WI38 (cell line): ENCODE measurements around the gene USP5.
A peak's percentile ranks its signal among the peaks of the same experiment; 100 is the strongest.
"Not testable (repeated sequence)": the region's sequence is repeated elsewhere in the genome, so short reads cannot be mapped to it uniquely, and the experiment has no call there.

Source experiments
- H3K4me3 ChIP-seq: 2 replicates; pipeline ENCODE4 v1.5.1; 2011; ENCODE audit warnings: low read depth, mild to moderate bottlenecking, control low read depth, low read length
- TF ChIP-seq, protein P1 (sequence below): IDR thresholded peaks from 2 replicates; pipeline ENCODE4 v1.5.1; 2012; ENCODE audit warnings: low read depth, mild to moderate bottlenecking, control low read depth, low read length

USP5 gene

DNA sequence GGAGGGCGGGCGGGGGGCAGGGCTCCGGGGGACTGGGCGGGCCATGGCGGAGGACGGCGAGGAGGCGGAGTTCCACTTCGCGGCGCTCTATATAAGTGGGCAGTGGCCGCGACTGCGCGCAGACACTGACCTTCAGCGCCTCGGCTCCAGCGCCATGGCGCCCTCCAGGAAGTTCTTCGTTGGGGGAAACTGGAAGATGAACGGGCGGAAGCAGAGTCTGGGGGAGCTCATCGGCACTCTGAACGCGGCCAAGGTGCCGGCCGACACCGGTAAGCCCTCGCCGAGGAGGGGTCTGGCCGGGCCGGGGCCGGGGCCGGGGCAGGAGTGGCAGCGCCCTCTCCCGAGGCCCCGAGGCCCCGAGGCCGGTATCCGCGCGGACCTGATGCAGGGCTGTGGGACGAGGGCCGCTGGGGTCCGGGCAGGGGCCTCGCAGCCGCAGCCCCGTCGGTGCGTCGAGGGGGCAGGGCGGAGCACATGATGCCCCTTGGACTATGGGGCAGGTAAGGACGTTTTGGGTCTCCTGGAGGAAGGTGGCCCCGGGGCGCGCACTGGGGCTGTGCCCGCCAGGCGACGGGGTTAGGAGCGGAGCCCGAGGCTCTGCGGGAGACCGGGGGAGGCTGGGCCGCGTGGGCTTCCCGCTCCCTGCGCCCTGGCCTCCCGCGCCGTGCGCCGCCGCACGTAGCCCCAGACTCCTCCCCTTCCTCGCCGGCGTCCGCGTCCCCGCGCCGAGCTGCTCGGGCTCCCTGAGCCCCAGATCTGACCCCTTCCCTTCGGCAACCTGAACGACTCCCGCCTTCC, 15.7 kb downstream of the USP5 start, which contains the start of gene TPI1:
Gene TPI1 (plus strand): TSS at position 119 of the 798 bp plus-strand sequence. CDS start 36 bp downstream, at position 155.
- TF ChIP-seq, protein P1, sequence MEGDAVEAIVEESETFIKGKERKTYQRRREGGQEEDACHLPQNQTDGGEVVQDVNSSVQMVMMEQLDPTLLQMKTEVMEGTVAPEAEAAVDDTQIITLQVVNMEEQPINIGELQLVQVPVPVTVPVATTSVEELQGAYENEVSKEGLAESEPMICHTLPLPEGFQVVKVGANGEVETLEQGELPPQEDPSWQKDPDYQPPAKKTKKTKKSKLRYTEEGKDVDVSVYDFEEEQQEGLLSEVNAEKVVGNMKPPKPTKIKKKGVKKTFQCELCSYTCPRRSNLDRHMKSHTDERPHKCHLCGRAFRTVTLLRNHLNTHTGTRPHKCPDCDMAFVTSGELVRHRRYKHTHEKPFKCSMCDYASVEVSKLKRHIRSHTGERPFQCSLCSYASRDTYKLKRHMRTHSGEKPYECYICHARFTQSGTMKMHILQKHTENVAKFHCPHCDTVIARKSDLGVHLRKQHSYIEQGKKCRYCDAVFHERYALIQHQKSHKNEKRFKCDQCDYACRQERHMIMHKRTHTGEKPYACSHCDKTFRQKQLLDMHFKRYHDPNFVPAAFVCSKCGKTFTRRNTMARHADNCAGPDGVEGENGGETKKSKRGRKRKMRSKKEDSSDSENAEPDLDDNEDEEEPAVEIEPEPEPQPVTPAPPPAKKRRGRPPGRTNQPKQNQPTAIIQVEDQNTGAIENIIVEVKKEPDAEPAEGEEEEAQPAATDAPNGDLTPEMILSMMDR, result no peak
- peak within 1 kb of the TSS; percentile 80 for H3K4me3 ChIP-seq

DNA sequence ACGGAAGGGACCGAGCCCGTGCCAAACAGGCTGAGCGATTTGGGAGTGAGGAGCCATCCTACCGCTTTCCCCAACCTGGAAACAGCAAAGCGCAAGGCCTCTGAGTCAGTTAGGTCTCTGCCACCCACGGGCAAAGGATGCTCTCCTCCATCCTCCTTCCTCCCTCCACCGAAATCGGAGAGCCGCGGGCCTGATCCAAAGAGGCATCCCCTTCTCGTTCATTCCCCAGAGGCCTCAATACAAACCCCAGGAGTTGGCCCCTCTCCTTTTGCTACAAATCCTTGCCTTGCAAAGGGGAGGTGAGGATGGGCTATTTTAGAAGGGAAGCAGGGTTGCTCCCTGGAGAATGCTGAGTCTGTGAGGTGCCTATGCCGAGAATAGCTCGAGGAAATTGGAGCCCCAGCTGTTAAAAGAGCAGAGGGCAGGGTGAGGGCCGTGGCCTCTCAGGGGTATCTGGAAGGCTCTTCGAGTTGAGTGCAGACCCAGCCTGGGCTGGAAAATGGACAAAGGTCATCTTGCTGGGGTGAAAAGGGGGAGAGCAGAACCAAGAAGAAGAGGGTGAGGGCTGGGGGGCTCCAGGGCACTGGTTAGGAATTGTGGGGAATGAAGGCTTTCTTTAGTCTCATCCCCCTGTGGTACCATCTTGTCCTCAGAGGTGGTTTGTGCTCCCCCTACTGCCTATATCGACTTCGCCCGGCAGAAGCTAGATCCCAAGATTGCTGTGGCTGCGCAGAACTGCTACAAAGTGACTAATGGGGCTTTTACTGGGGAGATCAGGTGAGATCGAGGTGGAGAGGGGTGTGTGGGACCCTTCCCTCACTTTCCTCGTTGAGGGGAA, 16.5 kb downstream of the USP5 start:
- TF ChIP-seq, protein P1, result no peak
- peak overlapping the region; percentile 80 for H3K4me3 ChIP-seq

DNA sequence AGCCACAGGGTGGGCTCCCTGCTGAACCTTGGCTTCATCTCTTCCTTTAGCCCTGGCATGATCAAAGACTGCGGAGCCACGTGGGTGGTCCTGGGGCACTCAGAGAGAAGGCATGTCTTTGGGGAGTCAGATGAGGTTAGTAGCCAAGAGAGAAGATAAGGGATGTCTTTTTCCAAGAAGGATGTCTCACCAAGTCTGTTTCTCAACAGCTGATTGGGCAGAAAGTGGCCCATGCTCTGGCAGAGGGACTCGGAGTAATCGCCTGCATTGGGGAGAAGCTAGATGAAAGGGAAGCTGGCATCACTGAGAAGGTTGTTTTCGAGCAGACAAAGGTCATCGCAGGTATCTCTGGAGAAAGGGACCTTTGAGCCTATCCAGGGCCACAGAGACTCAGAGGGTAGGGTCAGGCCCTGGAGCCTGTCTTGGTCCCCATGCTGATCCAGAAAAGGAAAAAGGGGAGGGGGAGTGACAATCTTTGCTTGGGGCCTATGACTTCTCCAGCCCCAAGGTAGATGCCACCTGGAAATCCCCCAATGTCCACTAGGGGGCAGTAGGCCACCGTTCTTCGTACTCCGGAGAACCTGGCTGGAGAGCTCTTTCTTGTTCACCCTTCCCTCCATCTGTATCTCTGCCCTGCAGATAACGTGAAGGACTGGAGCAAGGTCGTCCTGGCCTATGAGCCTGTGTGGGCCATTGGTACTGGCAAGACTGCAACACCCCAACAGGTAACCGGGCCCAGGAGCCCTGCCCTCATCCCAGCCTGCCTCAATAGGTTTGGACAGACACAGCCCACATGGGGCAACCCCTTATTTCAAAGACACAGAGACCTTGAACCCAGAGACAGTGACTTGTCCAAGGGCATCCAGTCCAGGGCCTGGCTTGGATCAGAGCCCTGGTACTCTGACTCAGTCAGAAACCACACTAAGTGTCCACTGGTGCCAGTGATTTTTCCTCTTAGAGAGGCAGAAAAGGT, 17.4 kb downstream of the USP5 start:
- TF ChIP-seq, protein P1, result peak; percentile 82
- H3K4me3 ChIP-seq, result peak overlapping the region; percentile 80

DNA sequence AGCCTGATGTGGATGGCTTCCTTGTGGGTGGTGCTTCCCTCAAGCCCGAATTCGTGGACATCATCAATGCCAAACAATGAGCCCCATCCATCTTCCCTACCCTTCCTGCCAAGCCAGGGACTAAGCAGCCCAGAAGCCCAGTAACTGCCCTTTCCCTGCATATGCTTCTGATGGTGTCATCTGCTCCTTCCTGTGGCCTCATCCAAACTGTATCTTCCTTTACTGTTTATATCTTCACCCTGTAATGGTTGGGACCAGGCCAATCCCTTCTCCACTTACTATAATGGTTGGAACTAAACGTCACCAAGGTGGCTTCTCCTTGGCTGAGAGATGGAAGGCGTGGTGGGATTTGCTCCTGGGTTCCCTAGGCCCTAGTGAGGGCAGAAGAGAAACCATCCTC, 18.4 kb downstream of the USP5 start:
- not testable (repeated sequence) for H3K4me3 ChIP-seq

DNA sequence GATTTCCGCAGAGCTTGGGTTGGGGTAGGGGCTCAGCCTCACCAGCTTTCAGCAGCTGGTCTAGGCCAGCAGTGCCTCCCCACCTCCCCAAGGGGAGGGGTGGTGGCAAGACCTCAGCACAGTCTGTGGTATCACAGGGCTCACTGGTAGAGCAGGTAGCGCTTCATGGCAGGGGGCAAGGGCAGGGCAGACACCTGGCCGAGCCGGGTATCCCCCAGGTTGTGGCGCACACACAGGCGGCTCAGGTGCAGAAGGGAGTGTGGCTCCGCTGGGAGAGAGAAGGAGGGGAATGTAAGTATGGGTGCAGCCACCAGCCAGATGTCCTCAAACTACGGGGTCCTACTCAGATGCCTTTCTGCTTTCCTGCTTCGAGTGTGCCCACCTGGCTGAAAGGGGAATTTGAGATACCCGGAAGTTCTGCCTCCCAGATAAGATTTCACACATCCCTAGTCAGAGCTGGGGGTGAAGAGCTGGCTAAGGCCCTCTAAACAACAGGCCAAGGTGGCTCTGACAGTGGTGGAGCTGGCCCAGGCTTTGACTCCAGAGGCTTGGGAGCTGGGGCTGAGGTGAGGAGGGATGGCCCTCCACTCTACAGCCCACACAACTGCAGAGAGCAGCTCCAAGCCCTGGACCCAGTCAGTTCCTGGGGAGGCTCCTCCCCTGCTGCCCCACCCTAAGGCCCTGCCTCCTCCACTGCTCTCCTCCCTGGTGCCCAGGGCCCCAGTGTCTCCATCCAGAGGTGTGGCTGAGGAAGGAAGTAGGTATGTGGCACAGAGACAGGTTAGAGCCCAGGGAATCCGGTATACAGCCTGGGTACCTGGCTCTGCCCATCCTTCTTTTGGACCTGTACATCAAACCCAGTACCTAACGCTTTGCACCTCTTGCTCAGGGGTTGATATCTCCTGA, 19.4 kb downstream of the USP5 start:
- TF ChIP-seq, protein P1, result no peak
- H3K4me3 ChIP-seq, result peak overlapping the region; percentile 69

DNA sequence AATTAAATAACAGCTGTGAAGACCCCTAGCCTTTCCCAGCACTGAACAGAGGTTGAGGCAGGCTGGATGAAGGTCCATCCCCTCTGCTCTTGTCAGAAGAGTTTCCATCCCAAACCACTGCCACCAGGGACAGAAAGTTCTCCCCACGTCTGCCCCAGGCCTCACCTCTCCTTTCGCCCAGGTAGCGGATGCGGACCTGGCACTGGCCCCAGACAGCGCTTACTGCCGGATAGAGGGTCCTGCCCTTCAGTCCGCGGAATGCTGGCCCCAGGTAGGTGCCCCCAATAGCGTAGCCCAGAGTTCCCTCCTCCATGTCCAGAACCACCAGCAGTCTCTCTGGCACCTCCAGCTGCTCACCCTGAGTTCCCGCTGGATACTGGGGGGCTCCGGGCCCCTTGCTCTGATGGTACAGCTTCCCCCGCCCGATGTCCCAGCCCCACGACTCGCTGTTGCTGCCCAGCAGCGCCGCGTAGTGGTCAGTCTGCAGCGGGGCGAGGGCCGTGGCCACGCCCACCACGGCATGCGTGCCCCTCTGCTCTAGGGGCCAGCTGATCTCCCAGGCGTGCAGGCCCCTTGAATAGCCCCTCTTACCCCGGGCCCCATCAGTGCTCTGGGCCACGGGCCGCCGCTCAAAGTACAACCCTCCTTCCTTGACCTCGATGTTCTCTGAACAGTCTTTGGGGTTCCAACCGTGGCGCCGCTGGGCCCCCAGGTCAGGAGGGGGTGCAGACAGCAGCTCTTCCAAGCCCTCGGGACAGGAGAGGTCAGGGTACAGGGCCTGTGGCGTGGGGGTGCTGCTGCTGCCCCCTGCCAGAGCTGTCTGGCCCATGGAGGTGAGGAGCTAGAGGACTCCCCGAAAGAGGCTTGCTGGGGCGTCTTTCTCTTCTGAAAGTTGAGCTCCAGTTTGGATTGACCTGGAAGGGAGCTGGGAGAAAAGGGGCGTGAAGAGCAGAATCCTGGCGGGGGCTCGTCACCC, 20.4 kb downstream of the USP5 start:
- peak overlapping the region; percentile 69 for H3K4me3 ChIP-seq
- TF ChIP-seq, protein P1, result peak; percentile 95
